Cardiac ventricle fibroblast (primary cell): ENCODE measurements around the gene SLC29A1. TPM values are rescaled to one million over a fixed set of nuclear protein-coding genes. Genes with fewer than 3 reads are reported as not detected.

Source experiments
- total RNA-seq: library from RNA; depleted of rRNA; stranded (reverse); fragments of >200 nt; gene quantifications from 2 replicates; pipeline ENCODE4 v1.2.3, GENCODE V29; 2015

The SLC29A1 gene
- 6.1 and 9.5 TPM in 2 replicates for total RNA-seq

DNA sequence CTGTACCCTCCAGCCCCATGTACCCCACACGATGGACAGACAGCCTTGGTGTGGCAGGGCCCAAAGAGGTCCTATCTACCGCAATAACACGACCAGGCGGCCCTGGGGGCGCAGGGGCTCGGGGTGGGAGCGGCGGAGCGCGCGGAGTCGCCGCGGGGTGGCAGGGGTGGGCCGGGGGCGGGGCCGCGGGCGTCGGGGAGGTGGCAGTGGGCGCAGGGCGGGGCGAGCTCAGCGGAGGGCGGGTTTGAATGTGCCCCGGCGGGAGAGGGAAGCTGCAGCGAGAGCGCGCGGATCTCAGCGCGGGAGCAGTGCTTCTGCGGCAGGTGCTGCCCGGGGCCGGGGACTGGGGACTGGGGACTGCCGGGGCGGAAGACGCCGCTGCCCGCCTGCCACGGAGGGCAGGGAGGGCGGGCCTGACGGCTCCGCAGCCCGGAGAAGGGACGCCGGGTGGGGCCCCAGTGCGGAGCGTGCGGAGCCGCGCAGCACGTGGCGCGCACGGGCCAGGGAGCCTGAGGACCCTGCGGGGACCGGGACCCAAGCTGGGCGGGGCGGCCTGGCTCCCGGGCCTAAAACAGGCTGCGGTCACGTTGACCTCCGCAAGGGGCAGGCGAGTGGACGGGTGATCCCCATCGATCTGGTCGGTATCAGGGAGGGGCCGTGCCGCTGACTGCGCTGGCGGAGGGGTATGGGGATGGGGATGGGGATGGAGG lies at the start of gene SLC29A1:
TSS of gene SLC29A1 (plus strand) at position 277 of the 710 bp plus-strand sequence. CDS start 3,719 bp downstream, outside the sequence.

DNA sequence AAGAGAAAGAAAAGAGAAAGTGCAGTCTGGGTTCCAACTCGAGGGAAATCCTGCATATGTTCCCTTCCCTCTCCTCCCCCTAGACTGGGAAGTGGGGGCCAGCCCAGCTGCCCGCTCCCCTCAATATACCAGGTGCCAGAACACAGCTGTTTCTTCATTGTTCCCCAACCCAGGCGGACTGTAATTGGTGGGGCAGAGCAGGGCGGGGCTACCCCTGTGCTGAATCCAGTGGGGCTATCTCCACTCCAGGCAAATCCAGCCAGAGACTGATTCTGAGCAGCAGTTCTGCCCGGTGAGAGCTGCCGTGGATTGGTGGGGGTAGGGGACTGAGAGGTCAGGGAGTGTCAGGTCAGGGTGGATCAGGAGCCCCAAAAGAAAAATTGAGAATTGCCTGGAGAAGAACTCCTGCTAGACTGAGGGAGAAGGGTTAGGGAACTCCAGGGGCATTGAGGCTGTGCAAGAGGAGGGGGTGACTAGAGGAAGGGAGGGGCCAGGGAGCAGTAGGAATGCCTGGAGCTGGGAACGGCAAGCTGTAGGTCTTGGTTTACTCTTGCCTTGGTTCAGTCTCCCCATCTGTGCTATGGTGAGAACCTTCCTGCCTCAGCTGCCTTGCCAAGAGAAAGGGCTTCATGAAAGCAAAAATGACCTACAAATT lies 6.6 kb upstream of the SLC29A1 start, which contains the start of gene MYMX:
TSS of gene MYMX (plus strand) at position 250 of the 655 bp plus-strand sequence. CDS start 546 bp downstream, outside the sequence.

GRCh38 chr6:44246663-44247337 lies 23.4 kb downstream of the SLC29A1 start, which contains the start of gene HSP90AB1:
Gene HSP90AB1, plus strand, starts transcription at chr6:44247101. Its CDS starts 1,529 bp downstream, at chr6:44248630.

DNA sequence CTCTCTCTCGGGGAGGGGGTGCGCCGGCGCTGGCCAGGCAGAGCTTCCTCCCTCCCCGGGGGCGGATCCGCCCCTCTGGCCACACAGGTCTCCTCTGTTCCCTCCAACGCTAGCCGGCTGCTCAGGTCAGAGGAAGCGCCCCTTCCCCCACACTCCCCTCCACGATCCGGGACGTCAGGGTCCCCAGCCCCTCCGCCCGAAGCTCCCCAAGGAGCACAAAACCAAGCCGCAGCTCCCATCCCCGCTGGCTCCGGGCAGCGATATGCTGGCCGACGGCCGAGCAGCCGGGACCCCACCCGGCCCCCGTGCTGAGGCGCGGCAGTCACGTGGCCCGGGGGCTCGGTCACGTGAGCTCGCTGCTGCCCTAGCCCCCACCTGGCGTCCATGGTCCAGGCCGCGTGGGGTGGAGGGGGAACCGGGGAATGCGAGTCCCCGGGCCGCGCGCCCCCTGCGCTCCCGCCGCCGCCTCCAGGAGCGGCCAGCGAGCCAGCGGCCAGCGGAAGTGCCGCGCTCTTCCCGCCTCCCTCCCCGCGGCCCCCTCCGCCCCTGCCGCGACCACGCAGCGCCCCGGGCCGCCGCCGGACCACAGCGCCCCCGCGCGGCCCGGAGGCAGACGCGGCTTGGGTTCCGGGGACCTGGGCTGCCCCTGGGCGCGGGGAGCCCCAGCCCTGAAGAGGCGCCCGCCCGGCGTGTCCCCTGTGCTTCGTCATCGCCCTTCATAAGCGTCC lies 33.8 kb downstream of the SLC29A1 start, which contains the start of gene SLC35B2:
TSS of gene SLC35B2 (minus strand) at position 504 of the 728 bp plus-strand sequence. CDS start at position 386, 118 bp downstream.

DNA sequence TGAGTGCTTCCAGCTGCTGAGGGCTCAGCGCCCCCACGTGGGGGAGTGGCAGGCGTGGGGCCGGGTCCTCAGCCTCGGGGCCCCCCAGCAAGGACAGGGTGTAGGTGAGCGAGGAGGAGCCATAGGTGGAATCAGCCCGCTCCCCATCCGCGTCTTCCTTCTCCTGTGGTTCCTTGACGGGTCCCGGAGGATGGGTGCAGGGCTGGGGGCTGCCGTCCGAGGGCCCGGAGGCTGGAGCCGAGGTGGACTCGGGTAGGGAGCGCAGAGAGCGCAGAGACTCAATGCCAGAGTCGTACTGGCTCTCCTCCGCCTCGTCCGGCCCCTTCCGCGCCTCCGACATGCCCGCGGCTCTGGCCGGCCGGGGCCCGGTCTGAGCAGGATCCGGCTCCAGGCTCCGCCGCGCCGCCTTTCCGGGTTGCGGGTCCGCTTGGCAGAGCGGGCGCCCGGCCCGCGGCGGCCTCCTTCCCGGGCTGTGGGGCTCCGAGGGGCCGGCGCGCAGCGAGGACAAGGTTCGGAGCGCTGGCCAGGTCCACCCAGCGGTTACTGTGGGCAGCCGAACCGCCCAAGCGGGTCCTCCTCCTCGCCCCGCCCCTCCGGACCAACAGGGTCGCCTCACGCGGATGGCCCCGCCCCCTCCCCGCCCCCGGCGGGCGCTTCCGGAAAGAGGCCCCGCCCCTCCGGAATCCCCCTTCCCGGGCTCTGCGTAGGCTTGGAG lies 41.8 kb downstream of the SLC29A1 start, which contains the start of gene NFKBIE:
TSS of gene NFKBIE (minus strand) at position 545 of the 715 bp plus-strand sequence. CDS start at position 340, 205 bp downstream.

GRCh38 chr6:44269921-44270525 lies 46.6 kb downstream of the SLC29A1 start, which contains the start of gene TMEM151B:
Gene TMEM151B, plus strand, starts transcription at chr6:44270450. Its CDS starts 293 bp downstream, at chr6:44270743.

Other genes starting within 250 kb of the SLC29A1 start
- 35.7 and 39.7 TPM in 2 replicates for gene MRPL14, start 96.1 kb upstream of the SLC29A1 start, total RNA-seq
- gene TMEM63B, start 96.0 kb upstream of the SLC29A1 start, total RNA-seq = 13.0 and 23.9 TPM in 2 replicates
- gene CAPN11, start 64.8 kb upstream of the SLC29A1 start, total RNA-seq = 0.12 and 0.34 TPM in 2 replicates
- not detected in 2 replicates for gene MYMX, start 6.7 kb upstream of the SLC29A1 start, total RNA-seq
- 553 and 563 TPM in 2 replicates for gene HSP90AB1, start 23.5 kb downstream of the SLC29A1 start, total RNA-seq
- 38.7 and 42.3 TPM in 2 replicates for gene SLC35B2, start 33.9 kb downstream of the SLC29A1 start, total RNA-seq
- 6.2 and 6.5 TPM in 2 replicates for gene NFKBIE, start 42.0 kb downstream of the SLC29A1 start, total RNA-seq
- 0.06 TPM in 1 of 2 replicates, not detected in the other for gene TMEM151B, start 46.9 kb downstream of the SLC29A1 start, total RNA-seq
- gene AARS2, start 89.8 kb downstream of the SLC29A1 start, total RNA-seq = 6.5 and 7.0 TPM in 2 replicates
- gene SPATS1, start 119.1 kb downstream of the SLC29A1 start, total RNA-seq = not detected in 2 replicates
- 10.7 and 13.5 TPM in 2 replicates for gene CDC5L, start 164.1 kb downstream of the SLC29A1 start, total RNA-seq